Fibroblast of pulmonary artery (primary cell): ENCODE results near the gene FAM181B.
A peak's percentile ranks its signal among the peaks of the same experiment; 100 is the strongest.

Experiments used
- DNase-seq: peaks from one replicate; pipeline ENCODE4 v3.0.0-alpha.2; 2010; ENCODE audit warnings: low read depth
- H3K4me3 ChIP-seq: replicated peaks from 2 replicates; pipeline ENCODE4 v1.5.1; 2011; ENCODE audit warnings: low read depth, mild to moderate bottlenecking, control low read depth, low read length, moderate library complexity
- TF ChIP-seq, protein P1 (sequence below): IDR thresholded peaks from 2 replicates; pipeline ENCODE4 v1.5.1; 2011; ENCODE audit warnings: mild to moderate bottlenecking, control low read depth, low read length, inconsistent platforms; ENCODE audit errors: missing control alignments

FAM181B gene

DNA sequence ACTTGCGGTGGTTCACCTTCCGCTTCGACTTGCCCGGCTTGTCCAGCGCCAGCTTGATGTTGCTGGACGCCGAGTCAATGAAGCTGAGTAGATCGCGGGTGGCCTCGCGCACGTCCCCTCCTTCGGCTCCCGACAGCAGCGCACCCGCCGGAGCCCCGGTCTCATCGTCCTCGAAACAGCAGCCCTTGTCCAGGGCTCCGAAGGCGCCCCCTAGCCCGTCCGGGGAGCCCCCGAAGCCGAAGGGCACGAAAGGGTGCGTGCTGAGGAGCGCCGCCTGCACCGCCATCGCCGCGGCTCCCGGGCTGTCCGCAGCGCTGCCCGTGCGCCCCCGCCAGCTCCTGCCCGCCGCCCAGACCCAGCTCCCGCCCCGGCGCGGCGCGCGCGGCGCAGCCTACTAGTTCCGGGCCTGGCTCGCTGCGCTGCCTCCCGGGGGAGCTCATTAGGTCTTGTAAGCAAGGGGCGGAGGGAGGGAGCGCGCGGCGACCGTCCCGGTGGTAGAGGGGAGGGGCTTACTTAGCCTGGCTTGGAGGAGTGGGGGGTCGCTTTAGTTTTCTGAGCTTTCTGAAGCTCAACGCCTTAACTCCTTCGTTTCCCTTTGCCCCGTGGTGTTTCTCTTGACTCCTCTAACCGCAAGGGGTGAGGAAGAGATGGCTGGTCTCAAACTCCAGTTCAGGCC lies at the start of gene FAM181B:
Gene FAM181B, minus strand, starts transcription at position 421 of the 676 bp plus-strand sequence. Its CDS starts 135 bp downstream, at position 286.
- DNase-seq = peak; percentile 13
- TF ChIP-seq, protein P1, sequence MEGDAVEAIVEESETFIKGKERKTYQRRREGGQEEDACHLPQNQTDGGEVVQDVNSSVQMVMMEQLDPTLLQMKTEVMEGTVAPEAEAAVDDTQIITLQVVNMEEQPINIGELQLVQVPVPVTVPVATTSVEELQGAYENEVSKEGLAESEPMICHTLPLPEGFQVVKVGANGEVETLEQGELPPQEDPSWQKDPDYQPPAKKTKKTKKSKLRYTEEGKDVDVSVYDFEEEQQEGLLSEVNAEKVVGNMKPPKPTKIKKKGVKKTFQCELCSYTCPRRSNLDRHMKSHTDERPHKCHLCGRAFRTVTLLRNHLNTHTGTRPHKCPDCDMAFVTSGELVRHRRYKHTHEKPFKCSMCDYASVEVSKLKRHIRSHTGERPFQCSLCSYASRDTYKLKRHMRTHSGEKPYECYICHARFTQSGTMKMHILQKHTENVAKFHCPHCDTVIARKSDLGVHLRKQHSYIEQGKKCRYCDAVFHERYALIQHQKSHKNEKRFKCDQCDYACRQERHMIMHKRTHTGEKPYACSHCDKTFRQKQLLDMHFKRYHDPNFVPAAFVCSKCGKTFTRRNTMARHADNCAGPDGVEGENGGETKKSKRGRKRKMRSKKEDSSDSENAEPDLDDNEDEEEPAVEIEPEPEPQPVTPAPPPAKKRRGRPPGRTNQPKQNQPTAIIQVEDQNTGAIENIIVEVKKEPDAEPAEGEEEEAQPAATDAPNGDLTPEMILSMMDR = no peak
- H3K4me3 ChIP-seq = peak within 1 kb of the TSS; percentile 28

DNA sequence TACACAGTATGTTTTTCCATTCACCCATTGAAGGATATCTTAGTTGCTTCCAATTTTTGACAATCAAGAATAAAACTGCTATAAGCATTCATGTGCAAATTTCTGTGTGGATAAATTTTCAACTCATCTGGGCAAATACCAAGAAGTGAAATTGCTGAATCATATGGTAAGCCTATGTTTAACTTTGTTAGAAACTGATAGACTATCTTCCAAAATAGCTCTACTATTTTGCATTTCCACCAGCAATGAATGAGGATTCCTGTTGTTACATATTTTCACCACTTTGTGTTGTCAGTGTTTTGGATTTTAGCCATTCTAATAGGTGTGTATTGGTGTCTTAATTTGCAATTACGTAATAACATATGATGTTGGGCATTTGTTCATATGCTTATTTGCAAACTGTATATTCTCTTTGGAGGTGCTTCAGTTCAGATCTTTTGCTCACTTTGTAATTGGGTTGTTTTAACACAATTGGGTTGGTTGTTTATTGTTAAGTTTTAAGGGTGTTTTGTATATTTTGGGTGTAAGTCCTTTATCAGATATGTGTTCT lies 49.2 kb upstream of the FAM181B start:
- TF ChIP-seq, protein P1 = no peak
- DNase-seq = no peak
- no peak overlapping the region for H3K4me3 ChIP-seq

- TF ChIP-seq, protein P1 = no peak
- H3K4me3 ChIP-seq = no peak overlapping the region
- no peak for DNase-seq
These were observed 45.1 kb upstream of the FAM181B start for GRCh38 chr11:82778776-82779175.

- no peak for DNase-seq
- TF ChIP-seq, protein P1 = no peak
- H3K4me3 ChIP-seq = no peak overlapping the region
These were observed 42.7 kb upstream of the FAM181B start for GRCh38 chr11:82776377-82776776.

- TF ChIP-seq, protein P1 = peak; percentile 98
- no peak overlapping the region for H3K4me3 ChIP-seq
- DNase-seq = peak; percentile 65
These were observed 42.2 kb upstream of the FAM181B start for GRCh38 chr11:82775736-82776346.

- TF ChIP-seq, protein P1 = no peak
- no peak overlapping the region for H3K4me3 ChIP-seq
- no peak for DNase-seq
These were observed 41.6 kb upstream of the FAM181B start for GRCh38 chr11:82775218-82775617.
